Body of pancreas (tissue), 4 donors: ENCODE results near the gene INPP5K.

Experiments
- CTCF ChIP-seq, 7 experiments: fragments of 450-650 bp in 4 of 7; fragments of 200-600 bp in 3 of 7; sonication (generic) in 3 of 7; IDR thresholded peaks; one replicate each; pipeline ENCODE4 v1.5.1; 2016 to 2019; ENCODE audit warnings: antibody characterized with exemption in 7 of 7
- POLR2A ChIP-seq, 3 donors: fragments of 450-650 bp; IDR thresholded peaks; one replicate each; pipeline ENCODE4 v1.6.1; 2016; ENCODE audit warnings: antibody characterized with exemption in 3 of 3, mild to moderate bottlenecking in 2 of 3

- no peak for TF ChIP-seq CTCF (IDR thresholded peaks at IDR 0.05)
- no peak for TF ChIP-seq POLR2A (IDR thresholded peaks at IDR 0.05)
These were observed 43.9 kb upstream of the INPP5K start for GRCh38 chr17:1560101-1560857.
